ENCODE data around the gene FOXO3.

- no peak for TF ChIP-seq GATA2 (IDR thresholded peaks at IDR 0.05; ENCODE audit: low read depth, low read length)
- TF ChIP-seq GATA3 (IDR thresholded peaks at IDR 0.05; ENCODE audit: low read depth, low read length), result no peak
Measured at GRCh38 chr6:108597572-108598304, 37.0 kb downstream of the FOXO3 start.

Measured in SH-SY5Y (cell line).